CD4-positive, alpha-beta T cell (primary cell): Measurements from ENCODE around the gene YBX2. TPM values are rescaled to one million over a fixed set of nuclear protein-coding genes. Genes with fewer than 3 reads are reported as not detected.

Source experiments
- ATAC-seq: fragments of 200-7000 bp; cut with Tn5 transposase; one replicate; pipeline ENCODE4 v1.10.0; 2022; ENCODE audit warnings: mild to moderate bottlenecking; ENCODE audit not compliant: poor library complexity
- CTCF ChIA-PET: fragments of 350-600 bp; sonication (Branson Sonifier 250); formaldehyde crosslinking; loops from one replicate; lab custom pipeline; 2021; ENCODE audit warnings: antibody characterized with exemption, inconsistent platforms; lab: Charles Lee
- POLR2A ChIA-PET: fragments of 350-600 bp; sonication (Branson Sonifier 250); formaldehyde crosslinking; loops from one replicate; lab custom pipeline; 2021; ENCODE audit warnings: antibody characterized with exemption, inconsistent platforms; lab: Charles Lee
- DNase-seq, 14 experiments: peaks; one replicate each; pipeline ENCODE4 v3.0.0-alpha.2; 2013 to 2020; ENCODE audit warnings: mixed read lengths in 2 of 14
- H3K27ac ChIP-seq, 2 donors: one replicate each; pipeline versions ENCODE4 v1.5.1 to v1.7.0; 2013; ENCODE audit warnings: low read length in 2 of 2, low read depth in 1 of 2, mild to moderate bottlenecking in 1 of 2
- H3K27me3 ChIP-seq, 2 experiments: 1 replicate in 1 of 2; 2 replicates in 1 of 2; pipeline versions ENCODE4 v1.6.1 to v1.7.0; 2013; ENCODE audit warnings: low read length in 2 of 2, control low read depth in 1 of 2, mild to moderate bottlenecking in 1 of 2, moderate library complexity in 1 of 2; ENCODE audit not compliant: insufficient read depth in 2 of 2, control insufficient read depth in 1 of 2
- H3K36me3 ChIP-seq: one replicate; pipeline ENCODE4 v1.6.1; 2013; ENCODE audit warnings: low read length, control low read depth; ENCODE audit not compliant: insufficient read depth
- H3K4me1 ChIP-seq: one replicate; pipeline ENCODE4 v1.6.1; 2013; ENCODE audit warnings: low read length, control low read depth; ENCODE audit not compliant: insufficient read depth
- H3K4me3 ChIP-seq: one replicate; pipeline ENCODE4 v1.5.1; 2013; ENCODE audit warnings: mild to moderate bottlenecking, low read length, moderate library complexity
- H3K9me3 ChIP-seq, 2 experiments: 1 replicate in 1 of 2; 2 replicates in 1 of 2; pipeline versions ENCODE4 v1.6.1 to v1.7.0; 2013; ENCODE audit warnings: low read length in 2 of 2, mild to moderate bottlenecking in 2 of 2, control low read depth in 1 of 2, moderate library complexity in 1 of 2; ENCODE audit not compliant: control insufficient read depth in 1 of 2, insufficient read depth in 1 of 2
- H3K27ac Mint-ChIP-seq: one replicate; pipeline ENCODE4 v1.8.0; 2020; ENCODE audit warnings: mixed read lengths
- H3K27me3 Mint-ChIP-seq: one replicate; pipeline ENCODE4 v1.8.0; 2021; ENCODE audit warnings: mixed read lengths
- H3K36me3 Mint-ChIP-seq: one replicate; pipeline ENCODE4 v1.8.0; 2021; ENCODE audit warnings: low read depth, mixed read lengths
- H3K4me1 Mint-ChIP-seq: one replicate; pipeline ENCODE4 v1.8.0; 2021; ENCODE audit warnings: low read depth, mixed read lengths
- H3K4me3 Mint-ChIP-seq: one replicate; pipeline ENCODE4 v1.8.0; 2020; ENCODE audit warnings: mild to moderate bottlenecking, mixed read lengths
- H3K9me3 Mint-ChIP-seq: one replicate; pipeline ENCODE4 v1.8.0; 2020; ENCODE audit warnings: mixed read lengths
- CTCF ChIP-seq: fragments of 200-600 bp; IDR thresholded peaks from one replicate; pipeline ENCODE4 v1.8.0; 2022; ENCODE audit warnings: antibody characterized with exemption, mild to moderate bottlenecking
- intact Hi-C, 2 experiments: fragments of 100-400 bp; cut with DNase I in 1 of 2; cut with micrococcal nuclease in 1 of 2; formaldehyde crosslinking; loops; one replicate each; pipeline versions ENCODE4 v1.15.1 to v1.9.0; 2023 to 2025; cut with DNase I, micrococcal nuclease
- total RNA-seq, 174 experiments: library from RNA in 2 of 174; stranded (reverse) in 2 of 174; gene quantifications; one replicate each; pipeline ENCODE4 v1.2.3 and lab custom pipeline; 2021 to 2026

Gene YBX2
- total RNA-seq, 2 experiments from 2014 or later: 0.56 TPM; not detected in 1

- ATAC-seq: peak; percentile 9
- H3K27me3 ChIP-seq: peaks cover 14 to 17% of the 10 kb centered on the region in 2 experiments
- Mint-ChIP-seq H3K36me3 (no peaks in the 10 kb centered on the region), H3K9me3 (no peaks in the 10 kb centered on the region), H3K27me3 (peaks cover 31% of the 10 kb centered on the region), H3K27ac (no peak overlapping the region), H3K4me1 (peaks cover 19% of the 10 kb centered on the region), H3K4me3 (peak overlapping the region; percentile 67)
- ChIA-PET POLR2A (interaction anchor here (0.9 to 1.7 kb wide), 12 partner anchors 10 to 390 kb away, joined by 3 to 9 read pairs (median 4); partner anchors contain the start of genes ACAP1, GABARAP, GPS2 and SLC2A4), CTCF (interaction anchor here (0.6 to 1.9 kb wide), 34 partner anchors 8 to 386 kb away, joined by 3 to 31 read pairs (median 4); partner anchors contain the start of genes ACADVL, ACAP1, DLG4 and DVL2)
- intact Hi-C loops: loop anchor here (1.0 to 2.0 kb wide), 4 partner anchors 16 to 244 kb away; no protein-coding TSS in a partner anchor
- H3K27ac ChIP-seq: no peak overlapping the region
- H3K9me3 ChIP-seq: no peaks in the 10 kb centered on the region
- H3K36me3 ChIP-seq: no peaks in the 10 kb centered on the region
- TF ChIP-seq CTCF: peak; percentile 98
- H3K4me3 ChIP-seq: peak overlapping the region; percentile 10
- H3K4me1 ChIP-seq: peaks cover 32% of the 10 kb centered on the region
- peak; percentile 29 to 87 (median 58) for DNase-seq
Measured at GRCh38 chr17:7296189-7296861, 1.9 kb upstream of the YBX2 start.

DNA sequence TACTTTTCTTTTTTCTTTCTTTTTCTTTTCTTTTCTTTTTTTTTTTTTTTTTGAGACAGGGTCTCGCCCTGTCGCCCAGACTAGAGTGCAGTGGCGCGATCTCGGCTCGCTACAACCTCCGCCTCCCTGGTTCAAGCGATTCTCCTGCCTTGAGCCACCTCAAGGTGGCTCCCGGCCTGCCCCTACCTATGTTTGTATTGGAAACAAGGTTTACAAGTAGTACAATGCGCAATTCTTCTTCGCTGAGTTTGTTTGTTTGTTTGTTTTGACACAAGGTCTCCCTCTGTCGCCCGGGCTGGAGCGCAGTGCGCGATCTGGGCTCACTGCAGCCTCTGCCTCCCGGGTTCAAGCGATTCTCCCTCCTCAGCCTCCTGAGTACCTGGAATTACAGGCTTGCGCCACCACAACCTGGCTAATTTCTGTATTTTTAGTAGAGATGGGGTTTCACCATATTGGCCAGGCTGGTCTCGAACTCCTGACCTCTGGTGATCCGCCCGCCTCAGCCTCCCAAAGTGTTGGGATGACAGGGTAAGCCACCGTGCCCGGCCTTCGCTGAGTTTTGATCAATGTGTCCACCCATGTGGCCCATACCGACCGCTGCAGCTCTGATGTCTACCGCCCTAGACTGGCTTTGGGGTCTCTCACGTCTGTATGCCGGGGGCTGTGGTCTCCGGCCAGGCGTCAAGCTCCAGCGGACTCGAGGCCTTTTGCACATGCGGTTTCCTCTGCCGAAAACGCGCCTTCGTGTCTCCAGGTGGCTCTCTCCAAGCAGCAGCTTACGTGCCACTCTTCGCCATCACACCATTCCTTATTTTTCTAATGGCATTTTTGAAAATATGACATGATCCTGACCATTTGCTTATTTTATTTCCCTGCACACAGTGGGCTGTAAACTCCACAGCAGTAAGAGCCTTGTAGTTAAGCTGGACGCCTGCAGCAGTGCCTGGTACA is 1.1 kb upstream of the YBX2 start:
- POLR2A ChIA-PET: interaction anchor here (1.0 to 1.7 kb wide), 9 partner anchors 13 to 250 kb away, joined by 3 to 9 read pairs (median 4); partner anchors contain the start of genes ACAP1, GABARAP, GPS2 and SLC2A4
- peak overlapping the region; percentile 54 for H3K4me3 ChIP-seq
- H3K27me3 ChIP-seq: peaks cover 14 to 17% of the 10 kb centered on the region in 2 experiments

More for the DNA sequence above, 1.1 kb upstream of the YBX2 start:
- Histone ChIP-seq H3K4me1 (peaks cover 32% of the 10 kb centered on the region), H3K27ac (no peak overlapping the region), H3K9me3 (no peaks in the 10 kb centered on the region), H3K36me3 (no peaks in the 10 kb centered on the region)
- ATAC-seq (no peak), DNase-seq (peak in 1 of 14 experiments; percentile 31)
- no peaks in the 10 kb centered on the region for H3K36me3 Mint-ChIP-seq
- intact Hi-C loops: loop anchor here (1.0 to 2.0 kb wide), 4 partner anchors 15 to 243 kb away; no protein-coding TSS in a partner anchor
- H3K4me3 Mint-ChIP-seq: peak overlapping the region; percentile 86
- TF ChIP-seq CTCF: no peak
- H3K4me1 Mint-ChIP-seq: peaks cover 19% of the 10 kb centered on the region
- peaks cover 31% of the 10 kb centered on the region for H3K27me3 Mint-ChIP-seq
- no peaks in the 10 kb centered on the region for H3K9me3 Mint-ChIP-seq
- CTCF ChIA-PET: interaction anchor here (0.5 to 1.9 kb wide), 33 partner anchors 7 to 385 kb away, joined by 3 to 31 read pairs (median 4); partner anchors contain the start of genes ACADVL, ACAP1, DLG4 and DVL2
- H3K27ac Mint-ChIP-seq: no peak overlapping the region
